ENCODE data around the gene PSMA3. TPM values are rescaled to one million over a fixed set of nuclear protein-coding genes. Genes with fewer than 3 reads are reported as not detected.

PSMA3 gene
- total and polyA plus RNA-seq, 2 of the 8 experiments (the other 6 are each of a cell fraction or from before 2014, with no cell fraction given) = 285 to 507 TPM

- no peak overlapping the region; the same call in 1 of the 2 replicates for H2BK5ac ChIP-seq (ENCODE audit: low read depth, low read length)
- peak overlapping the region in 3 of 4 experiments; percentile 58 to 95 (median 87); a peak in 6 of 7 replicates for H3K9ac ChIP-seq (replicated peaks in 1 of 4; ENCODE audit: extremely low read depth in 1 of 4, low read depth in 3 of 4, low read length in 3 of 4)
- CTCF ChIA-PET (ENCODE audit: partially characterized antibody) = interaction anchor here (2.6 kb wide), 1 partner anchor 14 kb away, joined by 6 read pairs; no protein-coding TSS in a partner anchor
These were observed 670 bp upstream of the PSMA3 start for GRCh38 chr14:58243790-58244555.

More at GRCh38 chr14:58243790-58244555, 670 bp upstream of the PSMA3 start:
- H3K56ac ChIP-seq (replicated peaks; ENCODE audit: insufficient read length, low read depth, low read length) = peak overlapping the region; percentile 5
- H2BK12ac ChIP-seq (ENCODE audit: low read depth, low read length) = no peak overlapping the region
- H3K4ac ChIP-seq (replicated peaks; ENCODE audit: insufficient read length, low read depth, low read length) = no peak overlapping the region
- no peaks in the 10 kb centered on the region for H3K9me3 ChIP-seq (ENCODE audit: insufficient read depth in 2 of 2, low read depth in 1 of 2, low read length in 1 of 2)
- H3K36me3 ChIP-seq (ENCODE audit: control insufficient read depth in 2 of 4, insufficient read depth in 4 of 4, low read length in 3 of 4) = no peaks in the 10 kb centered on the region; a peak in 1 of 8 replicates
- H2AFZ ChIP-seq (ENCODE audit: low read length) = no peak overlapping the region
- H2BK15ac ChIP-seq (ENCODE audit: low read length) = no peak overlapping the region
- H3K27ac ChIP-seq (ENCODE audit: low read depth, low read length) = no peak overlapping the region
- H3K18ac ChIP-seq (ENCODE audit: extremely low read depth, low read length) = no peak overlapping the region
- H4K8ac ChIP-seq (ENCODE audit: extremely low read depth, insufficient read depth, low read length) = no peak overlapping the region
- DNase-seq (ENCODE audit: low read depth in 1 of 2, low spot score in 2 of 2) = no peak
- FAIRE-seq = no peak
- H2BK120ac ChIP-seq (replicated peaks; ENCODE audit: low read depth, low read length) = no peak overlapping the region
- H3K23me2 ChIP-seq (ENCODE audit: low read depth, low read length) = peaks cover 4% of the 10 kb centered on the region
- no peak overlapping the region for H2AK5ac ChIP-seq (ENCODE audit: low read depth, low read length)
- POLR2A ChIA-PET (ENCODE audit: partially characterized antibody) = interaction anchor here (0.7 to 3.1 kb wide), 18 partner anchors 9 to 184 kb away, joined by 3 to 34 read pairs (median 6); partner anchors contain the start of genes ACTR10, ARID4A, KIAA0586 and TIMM9
- H3K4me3 ChIP-seq (ENCODE audit: extremely low read depth in 1 of 4, insufficient read depth in 2 of 4, low read depth in 3 of 4, low read length in 4 of 4) = peak overlapping the region; percentile 84 to 97 (median 88)
- H4K5ac ChIP-seq (ENCODE audit: insufficient read length, low read depth, low read length) = peak overlapping the region; percentile 88
- H3K23ac ChIP-seq (ENCODE audit: insufficient read length) = no peak overlapping the region
- H4K20me1 ChIP-seq (replicated peaks in 1 of 2; ENCODE audit: control insufficient read depth in 1 of 2, insufficient read depth in 2 of 2, low read length in 2 of 2) = peaks cover 6% of the 10 kb centered on the region in 2 experiments
- H4K91ac ChIP-seq (replicated peaks; ENCODE audit: insufficient read length, low read length) = no peak overlapping the region
- peaks cover 15 to 41% of the 10 kb centered on the region in 2 experiments for H3K79me2 ChIP-seq (ENCODE audit: control insufficient read depth in 1 of 2, insufficient read depth in 2 of 2, low read length in 2 of 2)
- H3K14ac ChIP-seq (ENCODE audit: insufficient read length) = no peak overlapping the region
- peak overlapping the region; percentile 41 to 60 for H3K4me2 ChIP-seq (ENCODE audit: insufficient read depth in 1 of 2, low read depth in 2 of 2, low read length in 2 of 2)
- TF ChIP-seq POU5F1 (IDR thresholded peaks at IDR 0.05; ENCODE audit: low read depth, low read length) (no peak), ZNF274 (IDR thresholded peaks at IDR 0.05; ENCODE audit: borderline replicate concordance, extremely low read depth, low read length) (no peak), CHD1 (IDR thresholded peaks at IDR 0.05; ENCODE audit: low read depth, low read length) (no peak), MAX (IDR thresholded peaks at IDR 0.05) (peak; percentile 37; the same call in 1 of the 2 replicates)
- H3K4me1 ChIP-seq (replicated peaks in 1 of 4; ENCODE audit: control insufficient read depth in 3 of 4, insufficient read depth in 4 of 4, low read length in 3 of 4) = peaks cover 0 to 5% (median 2%) of the 10 kb centered on the region in 4 experiments; a peak in 2 of 7 replicates
- H2BK20ac ChIP-seq (ENCODE audit: low read length) = no peak overlapping the region
- no peaks in the 10 kb centered on the region for H3K79me1 ChIP-seq (ENCODE audit: low read depth, low read length)
- no peaks in the 10 kb centered on the region for H3K27me3 ChIP-seq (replicated peaks in 1 of 4; ENCODE audit: control insufficient read depth in 3 of 4, extremely low read depth in 1 of 4, insufficient read depth in 3 of 4, low read length in 3 of 4)
- 11% methylated on average over 16 of the region's 16 CpGs; no CpG with 5 or more reads in 1 of the 2 experiments for WGBS, 2 experiments (ENCODE audit: extremely low coverage in 1 of 2, insufficient coverage in 1 of 2, insufficient read length in 1 of 2, insufficient replicate concordance in 2 of 2, low coverage in 1 of 2, low lambda C conversion rate in 2 of 2, missing lambda C conversion rate in 1 of 2)
